Activated CD8-positive, alpha-beta memory T cell treated with anti-CD3 and anti-CD28 coated beads, Interleukin-2, amount 50 U/mL, for 1 hour (primary cell): ENCODE measurements around the gene ZNF511.

Experiments
- DNase-seq: peaks from one replicate; pipeline ENCODE4 v3.0.0-alpha.2; 2020; ENCODE audit errors: extremely low read depth

ZNF511 gene

DNA sequence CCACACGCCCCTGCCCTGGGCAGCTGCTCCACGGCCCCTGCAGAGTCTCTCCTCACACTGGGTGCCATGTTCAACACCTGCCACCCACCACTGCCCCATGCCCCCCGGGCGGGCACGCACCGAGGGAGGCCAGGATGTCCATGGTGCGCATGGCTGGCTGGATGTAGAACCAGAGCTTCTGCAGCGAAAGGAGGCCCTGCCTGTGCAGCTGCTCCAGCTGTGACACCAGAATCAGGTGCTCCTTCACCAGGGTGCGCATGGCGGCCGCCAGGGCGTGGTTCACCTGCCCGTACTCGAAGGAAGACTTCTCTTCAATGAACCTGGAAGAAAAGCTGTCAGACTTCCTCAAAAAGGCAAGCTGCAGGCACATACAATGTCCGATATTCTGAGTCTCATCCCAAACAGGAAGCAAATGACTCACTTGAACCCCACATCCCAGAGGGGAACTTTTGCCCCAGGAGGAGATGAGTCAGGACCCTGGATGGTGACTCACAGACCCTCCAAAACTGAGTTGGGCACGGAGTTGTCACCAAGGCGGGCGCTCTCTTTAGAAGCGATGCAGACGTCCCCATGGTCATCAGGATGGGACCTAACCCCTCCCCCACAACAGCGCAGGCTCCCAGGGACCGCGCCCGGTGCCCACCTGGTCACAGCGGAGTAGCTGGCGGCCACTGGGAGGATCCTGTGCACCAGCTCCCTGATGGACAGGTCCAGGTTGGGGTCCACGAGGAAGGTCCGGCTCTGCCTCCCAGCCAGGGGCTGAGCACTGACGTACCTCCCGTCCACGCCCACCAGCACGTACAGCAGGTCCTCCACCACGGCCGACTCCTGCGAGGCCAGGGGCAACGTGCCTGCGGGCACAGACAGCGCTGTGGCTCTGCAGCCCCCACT, 15.6 kb upstream of the ZNF511 start:
- no peak for DNase-seq

- no peak for DNase-seq
Measured at GRCh38 chr10:133293810-133294119, 14.9 kb upstream of the ZNF511 start.

GRCh38 chr10:133294189-133294588, 14.5 kb upstream of the ZNF511 start:
- DNase-seq, result no peak

GRCh38 chr10:133295426-133296320, 13.0 kb upstream of the ZNF511 start:
- DNase-seq, result no peak

DNA sequence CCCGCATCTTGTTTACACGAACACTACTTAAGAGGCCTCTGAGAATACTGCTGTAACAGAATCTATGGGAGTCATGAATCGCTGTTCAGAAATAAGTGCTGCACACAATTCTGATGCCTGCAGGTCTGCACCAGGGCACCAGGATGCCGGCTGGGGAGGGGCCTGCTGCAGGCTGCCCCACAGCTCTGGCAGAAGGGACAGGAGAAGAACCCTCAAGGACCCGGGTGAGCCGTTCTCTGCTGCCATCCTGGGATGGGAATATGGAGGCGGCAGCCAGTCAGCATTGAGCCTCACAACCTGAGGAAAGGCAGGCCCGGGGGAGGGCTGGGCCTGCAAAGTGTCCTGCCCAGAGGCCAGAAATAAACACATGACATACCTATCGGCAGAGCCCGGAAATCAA, 11.2 kb upstream of the ZNF511 start:
- DNase-seq, result no peak

DNA sequence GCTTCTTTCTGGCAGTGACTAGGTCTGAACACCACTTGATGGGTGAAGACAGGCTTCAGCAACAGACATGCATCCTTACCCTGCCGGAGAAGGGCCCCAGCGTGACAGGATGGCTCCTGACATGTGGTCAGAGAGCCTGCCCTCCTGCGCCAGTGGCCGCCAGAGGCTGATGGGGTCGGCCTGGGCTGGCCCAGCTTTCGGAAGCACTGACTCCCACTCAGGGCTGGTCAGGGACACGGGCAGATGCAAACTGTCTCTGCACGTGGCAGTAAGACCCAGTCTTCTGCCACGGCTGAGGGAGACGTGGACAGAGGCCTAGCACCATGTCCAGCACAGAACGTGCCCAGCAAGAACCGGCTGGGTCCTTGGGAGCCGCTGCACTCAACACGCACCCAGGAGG, 10.2 kb upstream of the ZNF511 start:
- no peak for DNase-seq

GRCh38 chr10:133299224-133299623, 9.5 kb upstream of the ZNF511 start:
- DNase-seq, result no peak

- DNase-seq, result no peak
Measured at GRCh38 chr10:133299738-133300137, 9.0 kb upstream of the ZNF511 start.

DNA sequence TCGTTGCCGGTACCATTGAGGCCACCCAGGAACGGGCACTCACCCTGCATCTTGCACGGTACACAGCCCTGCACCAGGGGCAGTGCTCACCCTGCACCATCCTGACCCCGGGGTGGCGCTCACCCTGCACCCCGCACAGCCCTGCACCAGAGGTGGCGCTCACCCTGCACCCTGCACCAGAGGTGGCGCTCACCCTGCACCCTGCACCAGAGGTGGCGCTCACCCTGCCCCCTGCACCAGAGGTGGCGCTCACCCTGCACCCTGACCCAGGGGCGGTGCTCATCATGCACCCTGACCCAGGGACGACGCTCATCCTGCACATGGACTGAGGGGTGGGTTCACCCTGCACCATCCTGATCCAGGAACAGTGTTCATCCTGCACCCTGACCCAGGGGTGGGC, 6.5 kb upstream of the ZNF511 start:
- DNase-seq, result no peak

GRCh38 chr10:133303206-133303605, 5.5 kb upstream of the ZNF511 start:
- no peak for DNase-seq

DNA sequence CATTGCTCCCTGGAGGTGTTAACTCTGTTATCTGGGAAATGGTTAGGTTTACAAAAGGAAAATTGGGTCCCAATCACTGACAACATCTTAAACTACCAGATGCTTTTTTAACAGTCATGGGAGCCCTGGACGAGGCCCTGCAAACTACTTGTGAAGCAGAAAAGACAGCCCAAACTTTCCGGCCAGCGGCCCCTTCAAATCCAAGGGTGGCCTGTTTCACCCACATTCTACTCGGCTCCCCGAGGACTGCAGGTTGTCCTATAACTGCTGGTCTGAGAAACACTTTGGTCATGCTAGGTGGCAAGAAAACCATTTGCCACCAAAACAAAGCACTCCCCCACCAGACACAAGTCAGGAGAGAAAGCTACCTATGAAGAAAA, 2.6 kb upstream of the ZNF511 start:
- no peak for DNase-seq

- DNase-seq, result no peak
Measured at GRCh38 chr10:133306941-133307379, 1.8 kb upstream of the ZNF511 start.

GRCh38 chr10:133307776-133308420, 816 bp upstream of the ZNF511 start:
- peak; percentile 76 for DNase-seq

DNA sequence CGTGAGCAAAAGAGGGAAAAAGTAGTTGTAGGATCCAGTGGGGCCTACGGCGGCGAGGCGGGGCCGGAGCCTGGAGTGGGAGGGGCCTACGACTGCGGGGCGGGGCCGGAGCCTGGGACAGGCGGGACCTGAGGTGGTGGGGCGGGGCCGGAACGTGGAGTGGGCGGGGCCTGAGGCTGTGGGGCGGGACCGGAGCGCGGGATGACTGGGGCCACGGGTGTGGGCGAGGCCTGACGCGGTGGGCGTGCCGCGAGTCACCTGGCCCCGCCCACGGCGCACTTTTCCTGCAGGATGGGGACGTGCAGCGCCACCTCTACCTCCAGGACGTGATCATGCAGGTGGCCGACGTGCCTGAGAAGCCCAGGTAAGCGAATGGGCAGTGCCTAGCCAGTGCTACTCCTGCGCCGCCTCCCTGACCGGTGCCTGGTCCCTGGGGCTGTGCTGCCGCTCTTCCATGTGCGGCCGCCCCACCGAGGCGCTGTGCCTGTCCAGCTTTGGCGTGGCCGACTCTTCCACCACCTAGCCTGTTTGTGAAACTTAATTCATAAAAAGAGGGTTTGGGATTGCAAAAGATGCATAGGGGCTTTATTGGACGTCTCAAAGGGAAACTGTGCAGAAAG, 496 bp downstream of the ZNF511 start:
- DNase-seq, result peak; percentile 70

GRCh38 chr10:133309720-133310398, 1.1 kb downstream of the ZNF511 start:
- DNase-seq, result no peak

- DNase-seq, result no peak
Measured at GRCh38 chr10:133310399-133310755, 1.7 kb downstream of the ZNF511 start.

DNA sequence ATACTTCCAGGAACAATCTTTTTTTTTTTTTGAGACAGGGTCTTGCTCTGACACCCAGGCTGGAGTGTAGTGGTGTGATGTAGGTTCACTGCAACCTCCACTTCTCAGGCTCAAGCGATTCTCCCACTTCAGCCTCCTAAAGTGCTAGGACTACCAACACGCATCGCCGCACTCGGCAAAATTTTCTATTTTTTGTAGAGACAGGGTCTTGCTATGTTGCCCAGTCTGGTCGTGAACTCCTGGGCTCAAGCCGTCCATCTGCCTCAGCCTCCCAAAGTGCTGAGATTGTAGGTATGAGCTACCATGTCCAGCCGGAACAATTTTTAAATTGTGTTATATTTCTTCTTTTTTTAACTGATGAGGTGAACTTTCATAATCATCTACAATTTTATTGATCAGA, 2.1 kb downstream of the ZNF511 start:
- DNase-seq, result no peak

GRCh38 chr10:133311570-133311969, 2.9 kb downstream of the ZNF511 start:
- DNase-seq, result no peak

- no peak for DNase-seq
Measured at GRCh38 chr10:133312016-133312768, 3.5 kb downstream of the ZNF511 start.

DNA sequence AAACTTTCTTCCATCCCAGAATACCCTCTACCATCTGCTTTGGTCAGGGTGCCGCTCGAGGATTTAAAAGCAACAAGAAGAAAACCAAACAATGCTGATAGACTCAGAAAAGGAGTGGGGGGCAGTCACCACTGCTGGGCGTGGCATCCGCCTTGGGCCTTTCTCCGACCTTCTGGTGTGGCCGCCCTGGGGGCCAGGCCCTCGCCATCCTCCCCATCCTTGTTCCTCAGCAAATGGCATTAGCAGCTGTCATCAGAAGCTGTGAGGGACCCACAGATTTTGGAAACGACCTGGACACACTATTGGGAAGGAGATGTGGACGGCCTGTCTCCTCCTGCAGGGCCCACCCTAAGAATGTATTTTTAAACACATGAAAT, 4.0 kb downstream of the ZNF511 start:
- no peak for DNase-seq

- no peak for DNase-seq
Measured at GRCh38 chr10:133313192-133313591, 4.5 kb downstream of the ZNF511 start.
